Parathyroid adenoma (tissue), 2 donors: Measurements from ENCODE around the gene KIF19.

Source experiments
- H2AFZ ChIP-seq: fragments of 300-600 bp; sonication (generic); one replicate; pipeline ENCODE4 v1.7.0; 2017; ENCODE audit warnings: antibody characterized with exemption, mild to moderate bottlenecking
- H3K27ac ChIP-seq: fragments of 300-600 bp; sonication (generic); one replicate; pipeline ENCODE4 v1.7.0; 2017
- H3K27me3 ChIP-seq: fragments of 300-600 bp; sonication (generic); one replicate; pipeline ENCODE4 v1.7.0; 2017; ENCODE audit warnings: low read length; ENCODE audit not compliant: control insufficient read depth, insufficient read depth
- H3K36me3 ChIP-seq: fragments of 300-600 bp; sonication (generic); one replicate; pipeline ENCODE4 v1.7.0; 2017; ENCODE audit warnings: low read length; ENCODE audit not compliant: control insufficient read depth, insufficient read depth
- H3K4me1 ChIP-seq: fragments of 300-600 bp; sonication (generic); one replicate; pipeline ENCODE4 v1.7.0; 2017; ENCODE audit warnings: control low read depth
- H3K4me2 ChIP-seq: fragments of 300-600 bp; sonication (generic); one replicate; pipeline ENCODE4 v1.7.0; 2017; ENCODE audit warnings: low read length
- H3K4me3 ChIP-seq: fragments of 300-600 bp; sonication (generic); one replicate; pipeline ENCODE4 v1.7.0; 2017; ENCODE audit warnings: low read depth, low read length
- H3K79me2 ChIP-seq: fragments of 300-600 bp; sonication (generic); one replicate; pipeline ENCODE4 v1.7.0; 2017; ENCODE audit warnings: control low read depth
- H3K9ac ChIP-seq: fragments of 300-600 bp; sonication (generic); one replicate; pipeline ENCODE4 v1.7.0; 2017; ENCODE audit warnings: mild to moderate bottlenecking
- H3K9me3 ChIP-seq: fragments of 300-600 bp; sonication (generic); one replicate; pipeline ENCODE4 v1.7.0; 2017; ENCODE audit warnings: low read length; ENCODE audit not compliant: control insufficient read depth
- CTCF ChIP-seq: fragments of 300-600 bp; sonication (generic); IDR thresholded peaks from one replicate; pipeline ENCODE4 v1.7.0; 2017; ENCODE audit warnings: antibody characterized with exemption, mild to moderate bottlenecking
- donor health status: primary hyperparathyroidism.

The KIF19 gene

GRCh38 chr17:74288785-74289184 is 37.2 kb upstream of the KIF19 start:
- no peaks in the 10 kb centered on the region for H3K36me3 ChIP-seq
- no peak overlapping the region for H3K27ac ChIP-seq
- no peak overlapping the region for H3K4me3 ChIP-seq

DNA sequence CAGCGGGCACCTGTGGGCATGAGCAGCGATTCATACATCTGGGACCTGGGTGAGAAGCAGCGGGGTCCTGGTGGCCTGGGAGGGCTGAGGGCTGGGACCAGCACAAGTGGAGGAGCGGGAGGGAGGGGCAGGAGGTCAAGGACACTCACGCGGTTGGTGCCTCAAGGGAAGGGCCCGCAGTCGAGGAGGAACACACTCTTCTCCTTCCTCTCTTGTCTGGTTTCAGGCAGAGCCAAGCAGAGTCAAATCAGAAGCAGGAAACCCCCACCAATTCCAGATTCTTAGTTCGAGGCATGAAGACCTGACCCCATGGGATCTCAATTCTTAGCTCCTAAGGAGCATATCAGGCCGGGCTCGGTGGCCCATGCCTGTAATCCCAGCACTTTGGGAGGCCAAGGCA is 36.3 kb upstream of the KIF19 start:
- no peak overlapping the region for H2AFZ ChIP-seq
- H3K4me1 ChIP-seq, result no peaks in the 10 kb centered on the region
- H3K4me3 ChIP-seq, result no peak overlapping the region
- H3K79me2 ChIP-seq, result no peaks in the 10 kb centered on the region
- H3K36me3 ChIP-seq, result no peaks in the 10 kb centered on the region
- H3K27me3 ChIP-seq, result no peaks in the 10 kb centered on the region
- no peak overlapping the region for H3K27ac ChIP-seq
- no peak overlapping the region for H3K9ac ChIP-seq
- H3K9me3 ChIP-seq, result no peaks in the 10 kb centered on the region
- H3K4me2 ChIP-seq, result no peak overlapping the region
- TF ChIP-seq CTCF, result no peak

More at GRCh38 chr17:74288785-74289184, 37.2 kb upstream of the KIF19 start:
- no peaks in the 10 kb centered on the region for H3K79me2 ChIP-seq
- no peak overlapping the region for H3K9ac ChIP-seq
- no peaks in the 10 kb centered on the region for H3K27me3 ChIP-seq
- H3K4me1 ChIP-seq, result no peaks in the 10 kb centered on the region
- no peak overlapping the region for H2AFZ ChIP-seq
- H3K9me3 ChIP-seq, result no peaks in the 10 kb centered on the region
- TF ChIP-seq CTCF, result no peak
- H3K4me2 ChIP-seq, result no peak overlapping the region

DNA sequence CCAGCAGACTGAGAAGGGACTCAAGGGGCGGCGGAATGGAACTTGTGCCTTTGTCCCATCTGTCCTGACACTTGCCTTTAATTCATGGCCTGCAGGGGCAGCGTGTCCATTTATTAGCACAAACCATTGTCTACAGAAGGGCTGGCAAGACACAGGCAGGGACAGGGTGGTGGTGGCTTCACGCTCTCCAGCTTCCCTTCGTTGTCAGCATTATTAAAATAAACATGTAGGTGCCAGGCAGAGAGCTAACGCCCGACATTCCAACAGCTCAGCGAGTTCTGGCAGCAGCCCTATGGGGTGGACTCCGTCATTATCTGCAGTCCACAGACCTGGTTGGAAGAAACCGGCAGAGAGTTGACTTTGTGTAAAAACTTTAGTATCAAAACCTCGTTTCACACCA is 35.7 kb upstream of the KIF19 start:
- Histone ChIP-seq H3K9ac (no peak overlapping the region), H3K4me3 (no peak overlapping the region), H3K27me3 (no peaks in the 10 kb centered on the region), H3K9me3 (no peaks in the 10 kb centered on the region), H3K4me1 (no peaks in the 10 kb centered on the region), H3K79me2 (no peaks in the 10 kb centered on the region), H3K4me2 (no peak overlapping the region), H2AFZ (no peak overlapping the region), H3K27ac (no peak overlapping the region), H3K36me3 (no peaks in the 10 kb centered on the region)
- no peak for TF ChIP-seq CTCF

GRCh38 chr17:74292495-74292894 is 33.5 kb upstream of the KIF19 start:
- H3K9me3 ChIP-seq, result no peaks in the 10 kb centered on the region
- H3K79me2 ChIP-seq, result no peaks in the 10 kb centered on the region
- H3K27me3 ChIP-seq, result no peaks in the 10 kb centered on the region
- TF ChIP-seq CTCF, result no peak
- H3K4me2 ChIP-seq, result no peak overlapping the region
- H2AFZ ChIP-seq, result no peak overlapping the region
- H3K27ac ChIP-seq, result no peak overlapping the region
- no peak overlapping the region for H3K9ac ChIP-seq
- no peaks in the 10 kb centered on the region for H3K36me3 ChIP-seq
- no peak overlapping the region for H3K4me3 ChIP-seq
- H3K4me1 ChIP-seq, result no peaks in the 10 kb centered on the region

- Histone ChIP-seq H3K27me3 (no peaks in the 10 kb centered on the region), H3K79me2 (no peaks in the 10 kb centered on the region), H3K36me3 (no peaks in the 10 kb centered on the region), H3K9me3 (no peaks in the 10 kb centered on the region), H3K4me3 (no peak overlapping the region), H3K4me1 (no peaks in the 10 kb centered on the region), H3K9ac (no peak overlapping the region), H2AFZ (no peak overlapping the region), H3K27ac (no peak overlapping the region), H3K4me2 (no peak overlapping the region)
- TF ChIP-seq CTCF, result no peak
Measured at GRCh38 chr17:74295625-74296547, 30.1 kb upstream of the KIF19 start.
